Measurements from ENCODE around the gene PSME3IP1.

The PSME3IP1 gene

DNA sequence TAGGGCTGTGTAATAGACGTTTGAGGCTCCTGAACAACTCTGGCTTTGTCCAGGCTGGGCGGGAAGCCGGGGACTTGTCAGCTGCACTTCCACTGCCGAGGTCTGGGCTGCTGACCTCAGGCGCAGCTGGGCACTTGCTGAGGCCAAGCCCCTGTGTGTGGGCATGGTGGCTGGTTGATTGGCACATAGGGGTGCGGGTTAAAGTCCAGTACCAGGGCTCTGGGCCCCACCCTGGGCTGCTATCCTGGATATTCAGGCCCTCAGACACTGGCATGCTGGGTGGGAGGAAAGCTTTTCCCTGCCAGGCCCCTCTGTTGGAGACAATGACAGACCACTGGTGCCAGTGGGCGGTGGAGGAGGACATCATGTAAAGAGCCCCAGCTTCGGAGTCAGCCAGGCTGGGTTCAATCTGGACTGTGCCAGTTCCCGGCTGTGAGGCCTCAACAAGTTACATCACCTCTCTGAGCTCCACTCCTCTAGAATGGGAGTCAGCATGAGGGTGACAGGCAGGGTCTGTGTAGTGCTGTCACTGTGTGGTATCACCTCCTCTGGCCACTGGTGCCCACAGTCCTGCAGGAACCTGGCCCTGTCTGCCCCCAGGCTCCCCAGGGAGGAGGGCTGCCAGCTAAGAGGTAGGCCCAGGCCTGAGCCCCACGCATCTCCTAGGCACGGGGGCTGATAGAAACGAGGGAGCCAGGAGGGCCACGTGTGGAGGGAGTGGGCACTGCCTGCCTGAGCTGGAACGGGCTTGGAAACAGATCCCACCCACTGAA lies 42.5 kb downstream of the PSME3IP1 start:
- no peak overlapping the region for H3K27ac ChIP-seq
- no peak for TF ChIP-seq ZFX (IDR thresholded peaks at IDR 0.05)
- TF ChIP-seq, protein P1, sequence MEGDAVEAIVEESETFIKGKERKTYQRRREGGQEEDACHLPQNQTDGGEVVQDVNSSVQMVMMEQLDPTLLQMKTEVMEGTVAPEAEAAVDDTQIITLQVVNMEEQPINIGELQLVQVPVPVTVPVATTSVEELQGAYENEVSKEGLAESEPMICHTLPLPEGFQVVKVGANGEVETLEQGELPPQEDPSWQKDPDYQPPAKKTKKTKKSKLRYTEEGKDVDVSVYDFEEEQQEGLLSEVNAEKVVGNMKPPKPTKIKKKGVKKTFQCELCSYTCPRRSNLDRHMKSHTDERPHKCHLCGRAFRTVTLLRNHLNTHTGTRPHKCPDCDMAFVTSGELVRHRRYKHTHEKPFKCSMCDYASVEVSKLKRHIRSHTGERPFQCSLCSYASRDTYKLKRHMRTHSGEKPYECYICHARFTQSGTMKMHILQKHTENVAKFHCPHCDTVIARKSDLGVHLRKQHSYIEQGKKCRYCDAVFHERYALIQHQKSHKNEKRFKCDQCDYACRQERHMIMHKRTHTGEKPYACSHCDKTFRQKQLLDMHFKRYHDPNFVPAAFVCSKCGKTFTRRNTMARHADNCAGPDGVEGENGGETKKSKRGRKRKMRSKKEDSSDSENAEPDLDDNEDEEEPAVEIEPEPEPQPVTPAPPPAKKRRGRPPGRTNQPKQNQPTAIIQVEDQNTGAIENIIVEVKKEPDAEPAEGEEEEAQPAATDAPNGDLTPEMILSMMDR (conservative IDR thresholded peaks at IDR 0.05): no peak

DNA sequence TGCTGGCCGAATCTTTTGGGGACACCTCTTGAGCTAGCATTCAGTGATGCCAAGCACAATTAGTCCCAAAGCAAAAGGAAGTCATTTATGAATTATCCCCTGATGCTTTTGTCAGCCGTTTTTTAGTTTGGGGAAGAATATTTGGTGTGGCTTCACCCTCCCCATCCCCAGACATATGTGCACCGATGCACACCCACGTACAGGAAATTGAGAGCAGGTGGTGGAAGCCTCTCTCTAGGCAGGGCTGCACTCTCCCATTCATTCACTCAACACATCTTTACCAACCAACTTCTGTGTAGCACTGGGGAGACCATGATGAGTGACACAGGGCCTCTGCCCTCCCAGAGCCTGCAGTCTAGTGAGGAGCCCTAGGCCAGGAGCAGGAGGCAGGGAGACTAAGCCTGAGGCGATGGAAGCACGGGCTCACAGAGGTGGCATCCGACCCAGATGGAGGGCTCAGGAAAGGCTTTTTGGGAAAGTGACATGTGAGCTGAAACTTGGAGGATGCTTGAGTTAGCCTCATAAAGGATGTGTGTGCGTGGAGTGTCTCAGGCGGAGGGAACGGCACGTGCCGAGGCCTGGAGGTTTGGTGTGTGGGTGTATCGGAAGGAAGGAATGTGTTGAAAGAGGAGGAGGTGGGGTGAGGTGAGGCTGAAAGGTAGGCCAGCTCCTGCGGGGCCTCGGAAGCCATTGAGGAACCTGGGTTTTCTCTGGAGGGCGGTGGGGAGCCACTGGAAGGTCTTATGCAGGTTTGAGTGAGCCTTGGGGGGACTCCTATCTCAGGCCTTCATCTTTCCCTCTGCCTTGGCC lies 43.8 kb downstream of the PSME3IP1 start:
- H3K27ac ChIP-seq: no peak overlapping the region
- TF ChIP-seq, protein P1 (conservative IDR thresholded peaks at IDR 0.05): no peak
- TF ChIP-seq ZFX (IDR thresholded peaks at IDR 0.05): no peak

DNA sequence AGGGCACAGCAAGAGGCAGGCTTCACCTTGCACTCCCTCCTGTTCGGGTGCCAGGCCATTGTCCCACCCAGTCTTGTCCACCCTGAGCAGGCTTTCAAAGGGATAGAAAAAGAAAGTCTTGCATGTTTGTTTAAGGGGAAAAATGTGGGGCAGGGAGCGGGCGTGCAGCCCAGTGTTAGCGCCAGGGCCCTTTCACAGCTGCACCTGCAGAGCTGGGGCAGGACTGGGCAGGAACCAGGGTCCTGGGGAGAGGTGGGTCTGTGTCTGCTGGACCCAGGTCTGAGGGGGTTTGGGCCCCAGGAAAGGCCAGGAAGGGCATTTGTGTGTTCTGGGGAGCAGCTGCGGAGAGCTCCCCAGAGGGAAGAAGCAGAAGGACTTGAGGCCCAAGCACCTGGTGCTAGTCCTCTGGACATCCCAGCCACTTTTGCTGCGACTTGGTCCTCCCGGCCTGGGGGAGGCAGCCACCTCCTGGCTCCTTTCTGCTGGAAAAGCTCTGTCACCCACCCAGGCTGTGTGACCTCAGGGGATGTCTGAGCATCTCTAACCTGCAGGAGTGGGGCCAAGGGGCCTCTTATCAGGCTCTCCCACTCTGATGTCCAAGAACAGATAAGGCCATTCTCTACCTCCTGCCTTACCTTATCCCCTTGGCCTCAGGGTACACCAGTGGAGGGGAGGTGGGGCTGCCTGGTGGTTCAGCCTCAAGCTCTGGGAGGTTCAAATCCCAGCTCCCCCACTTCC lies 44.7 kb downstream of the PSME3IP1 start:
- no peak overlapping the region for H3K27ac ChIP-seq
- no peak for TF ChIP-seq ZFX (IDR thresholded peaks at IDR 0.05)
- TF ChIP-seq, protein P1 (conservative IDR thresholded peaks at IDR 0.05): no peak

DNA sequence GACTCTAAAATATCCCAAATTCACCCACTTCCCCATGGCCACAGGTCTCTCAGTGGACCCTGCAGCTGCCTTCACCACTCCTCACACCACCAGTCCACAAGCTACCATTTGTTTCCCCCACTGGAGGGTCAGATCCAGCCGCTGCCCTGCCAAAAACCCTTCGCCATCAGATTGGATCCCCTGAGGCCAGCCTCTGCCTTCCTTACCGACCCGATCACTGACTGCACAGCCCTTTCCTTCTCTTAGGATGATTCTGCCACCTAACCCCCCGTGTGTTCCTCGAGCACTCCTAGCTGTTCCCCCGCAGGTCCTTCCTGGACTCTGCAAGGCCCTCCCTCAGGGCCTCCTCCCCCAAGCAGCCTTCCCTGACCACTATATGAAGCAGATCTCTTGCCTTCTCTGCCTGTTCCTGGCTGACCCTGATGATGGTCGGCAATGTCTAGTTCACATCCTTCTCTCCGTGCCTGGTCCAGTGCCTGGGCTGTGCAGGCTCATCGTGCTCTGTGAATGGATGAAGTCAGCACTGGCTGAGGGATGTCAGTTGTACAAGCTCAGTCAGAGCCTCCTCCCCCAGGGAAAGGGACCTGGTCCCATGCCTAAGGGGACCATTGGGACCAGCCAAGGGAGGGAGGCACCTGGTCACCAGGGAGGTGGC lies 47.4 kb downstream of the PSME3IP1 start:
- TF ChIP-seq, protein P1 (conservative IDR thresholded peaks at IDR 0.05): no peak
- TF ChIP-seq ZFX (IDR thresholded peaks at IDR 0.05): no peak
- no peak overlapping the region for H3K27ac ChIP-seq

DNA sequence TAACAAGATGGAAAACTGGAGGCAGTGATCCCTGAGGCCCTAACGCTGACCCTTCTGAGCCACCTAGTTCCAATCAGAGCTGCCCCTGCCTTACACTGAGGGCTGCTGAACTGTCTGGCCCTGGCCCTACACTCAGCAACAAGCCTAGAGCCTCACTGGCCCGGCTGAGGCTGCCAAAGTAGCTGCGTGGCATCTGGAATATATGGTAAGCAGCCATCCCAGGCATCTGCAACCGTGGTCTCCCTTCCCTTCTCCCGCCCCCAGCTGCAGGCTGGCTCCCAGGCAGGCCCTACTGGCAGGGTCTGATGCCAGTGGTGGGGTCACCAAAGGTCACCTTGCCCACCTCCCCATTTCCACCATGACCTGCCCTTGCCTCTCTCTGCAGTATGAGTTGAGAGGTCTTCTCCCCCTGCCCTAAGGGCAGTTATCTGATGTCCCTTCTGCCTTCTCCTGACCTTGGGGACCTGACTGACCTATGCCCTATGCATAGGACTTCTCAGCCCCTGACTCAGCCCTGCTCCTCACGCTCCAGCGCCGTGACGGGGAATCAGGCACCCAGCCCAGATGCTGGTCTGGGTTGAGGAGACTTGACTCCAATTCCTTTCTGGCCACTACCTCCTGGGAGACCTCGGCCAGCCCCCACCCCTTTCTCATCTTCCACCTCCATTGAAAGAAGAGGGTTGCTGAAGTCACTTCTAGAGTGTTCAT lies 48.1 kb downstream of the PSME3IP1 start:
- TF ChIP-seq ZFX (IDR thresholded peaks at IDR 0.05): no peak
- TF ChIP-seq, protein P1 (conservative IDR thresholded peaks at IDR 0.05): no peak
- no peak overlapping the region for H3K27ac ChIP-seq

DNA sequence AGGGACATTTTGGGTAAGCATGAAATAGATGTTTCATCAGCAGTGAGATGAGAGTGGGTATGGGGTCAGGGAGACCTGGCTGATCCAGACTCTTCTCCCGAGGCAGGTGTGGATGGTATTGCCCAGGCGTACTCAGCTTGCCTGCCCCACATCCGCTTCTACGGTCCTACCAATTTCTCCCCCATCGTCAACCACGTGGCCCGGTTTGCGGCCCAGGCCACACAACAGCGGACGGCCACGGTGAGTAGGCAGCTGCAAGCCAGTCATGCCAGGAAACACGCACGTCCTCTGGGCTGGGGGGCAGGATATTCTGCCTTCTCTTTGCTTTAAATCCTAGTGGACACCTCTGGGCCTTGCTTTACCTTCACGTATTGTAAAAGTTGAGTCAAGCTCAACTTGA lies 48.8 kb downstream of the PSME3IP1 start:
- TF ChIP-seq ZFX (IDR thresholded peaks at IDR 0.05): no peak
- TF ChIP-seq, protein P1 (conservative IDR thresholded peaks at IDR 0.05): no peak
- H3K27ac ChIP-seq: no peak overlapping the region
